ENCODE results near the gene TMEM131. TPM values are rescaled to one million over a fixed set of nuclear protein-coding genes. Genes with fewer than 3 reads are reported as not detected.

The TMEM131 gene
- total and polyA plus RNA-seq, 10 of the 15 experiments (the other 5 are each of a cell fraction or from before 2014, with no cell fraction given), result 6.0 to 48.2 (median 23.2) TPM

DNA sequence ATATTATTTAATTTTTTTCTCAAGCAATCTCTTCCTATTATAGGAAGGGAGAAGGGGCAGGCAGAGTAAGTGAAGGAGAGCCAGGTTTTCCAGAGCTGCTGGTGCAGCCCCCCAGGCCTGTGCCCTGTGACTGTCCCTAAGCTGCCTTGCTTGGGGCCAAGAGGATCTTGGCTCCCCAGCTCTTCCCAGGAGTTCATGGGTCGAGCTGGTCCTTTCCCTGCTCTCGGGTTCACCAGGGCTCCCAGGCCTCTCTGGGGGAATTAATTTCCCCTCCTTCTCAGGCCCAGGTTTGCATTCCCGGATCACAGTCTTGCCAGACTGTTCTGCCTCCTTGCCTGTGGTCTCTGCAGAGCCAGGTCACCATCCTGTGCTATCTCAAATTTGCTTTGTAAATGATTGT, 12.7 kb upstream of the TMEM131 start:
- no peak for TF ChIP-seq TCF7 (IDR thresholded peaks at IDR 0.05; ENCODE audit: borderline replicate concordance)
- TF ChIP-seq FOXK2 (IDR thresholded peaks at IDR 0.05), result no peak
- TF ChIP-seq NR2C2 (IDR thresholded peaks at IDR 0.05; ENCODE audit: borderline replicate concordance, control insufficient read depth, insufficient read length, low read depth), result no peak
- TF ChIP-seq USF1 (IDR thresholded peaks at IDR 0.05; ENCODE audit: borderline replicate concordance, extremely low read length, insufficient read depth, low read depth, low read length), result no peak
- TF ChIP-seq CHD4 (IDR thresholded peaks at IDR 0.05), result no peak
- TF ChIP-seq BHLHE40 (IDR thresholded peaks at IDR 0.05; ENCODE audit: borderline replicate concordance in 1 of 2, low read depth in 2 of 2, low read length in 1 of 2), result no peak
- TF ChIP-seq MEF2A (IDR thresholded peaks at IDR 0.05; ENCODE audit: insufficient read depth, low read depth, low read length), result no peak
- Histone ChIP-seq H3K4me3 (no peak overlapping the region), H3K36me3 (ENCODE audit: control insufficient read depth in 2 of 2, insufficient read depth in 2 of 2, low read length in 1 of 2) (no peaks in the 10 kb centered on the region), H3K4me2 (ENCODE audit: control insufficient read depth, insufficient read depth) (no peak overlapping the region), H3K4me1 (ENCODE audit: control insufficient read depth, insufficient read depth, low read length) (peaks cover 32% of the 10 kb centered on the region), H3K27me3 (replicated peaks in 1 of 2; ENCODE audit: control insufficient read depth in 2 of 2, insufficient read depth in 2 of 2, low read length in 1 of 2) (no peaks in the 10 kb centered on the region), H3K27ac (ENCODE audit: control insufficient read depth, insufficient read depth) (no peak overlapping the region), H3K9ac (ENCODE audit: control insufficient read depth, insufficient read depth, low read length) (no peak overlapping the region), H3K79me2 (ENCODE audit: control insufficient read depth, insufficient read depth, low read length) (no peaks in the 10 kb centered on the region), H4K20me1 (ENCODE audit: control insufficient read depth, insufficient read depth) (no peaks in the 10 kb centered on the region), H3K9me3 (replicated peaks; ENCODE audit: control insufficient read depth, insufficient read depth, low read length) (no peaks in the 10 kb centered on the region), H2AFZ (ENCODE audit: control insufficient read depth, low read depth, low read length) (no peak overlapping the region)
- ATAC-seq, result no peak
- WGBS (ENCODE audit: insufficient coverage, insufficient replicate concordance, low lambda C conversion rate, missing lambda C conversion rate), result 30% methylated on average over 3 of the region's 3 CpGs
- CTCF ChIA-PET, result interaction anchor here (0.9 kb wide), 2 partner anchors 138 kb away, joined by 3 read pairs; no protein-coding TSS in a partner anchor
- RAD21 ChIA-PET (ENCODE audit: unreplicated experiment), result interaction anchor here (1.9 kb wide), 1 partner anchor 16 kb away, joined by 5 read pairs; no protein-coding TSS in a partner anchor
- no peak for DNase-seq (ENCODE audit: low read depth, low spot score)
- SMC1A ChIA-PET (ENCODE audit: uncharacterized antibody, unreplicated experiment), result interaction anchor here (0.7 to 1.5 kb wide), 2 partner anchors 10 to 40 kb away, joined by 3 to 8 read pairs; no protein-coding TSS in a partner anchor
- POLR2A ChIA-PET, result interaction anchor here (0.6 kb wide), 1 partner anchor 260 kb away, joined by 3 read pairs; no protein-coding TSS in a partner anchor
- no peak for FAIRE-seq
- in situ Hi-C loops (cut with MboI), result loop anchor here (25.0 kb wide), 1 partner anchor 1946 kb away; no protein-coding TSS in a partner anchor
- intact Hi-C loops (cut with micrococcal nuclease; ENCODE audit: unreplicated experiment), result no loop called here
- BruUV-seq (replicated peaks), result no TSS peak

Measured in GM12878 (cell line).